Measurements from ENCODE around the gene VCY.
"Not testable (repeated sequence)": the region's sequence is repeated elsewhere in the genome, so short reads cannot be mapped to it uniquely, and the experiment has no call there.

Gene VCY

DNA sequence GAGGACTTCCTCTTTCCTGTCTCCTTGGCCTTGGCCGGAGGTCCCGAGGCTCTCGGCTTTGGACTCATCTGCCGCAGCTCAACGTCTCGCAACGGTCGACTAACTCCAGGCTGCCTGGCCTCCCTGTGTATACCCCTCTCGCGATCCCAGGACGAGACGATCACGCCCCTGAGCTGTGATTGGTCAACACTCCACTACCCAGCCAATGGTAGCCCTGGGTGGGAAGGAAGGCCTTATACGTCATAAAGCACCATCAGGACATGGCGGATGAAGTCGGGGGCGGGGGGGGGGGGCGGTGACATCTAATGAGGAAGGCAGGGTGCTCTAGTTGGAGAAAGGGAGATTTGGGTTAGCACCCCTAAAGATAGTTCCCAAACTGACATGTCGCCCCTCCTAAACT is at the start of gene VCY:
VCY (minus strand) TSS at position 101 of the 400 bp plus-strand sequence; CDS start at position 68, 33 bp downstream.
- DNase-seq (ENCODE audit: low read depth), result not testable (repeated sequence)

DNA sequence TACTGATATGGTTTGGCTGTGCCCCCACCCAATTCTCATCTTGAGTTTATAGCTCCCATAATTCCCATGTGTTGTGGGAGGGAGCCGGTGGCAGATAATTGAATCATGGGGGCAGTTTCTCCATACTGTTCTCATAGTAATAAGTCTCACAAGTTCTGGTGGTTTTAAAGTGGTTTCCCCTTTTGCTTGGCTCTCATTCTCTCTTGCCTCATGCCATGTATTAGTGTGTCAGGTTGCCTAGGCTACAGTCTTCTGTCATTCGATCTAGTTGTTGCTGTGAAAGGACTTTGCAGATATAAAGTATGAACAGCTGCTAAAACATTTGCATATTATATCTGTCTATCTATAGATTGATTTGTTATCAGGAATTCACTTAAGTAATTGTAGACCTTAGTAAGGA is 44.1 kb upstream of the VCY start:
- not testable (repeated sequence) for DNase-seq (ENCODE audit: low read depth)

DNA sequence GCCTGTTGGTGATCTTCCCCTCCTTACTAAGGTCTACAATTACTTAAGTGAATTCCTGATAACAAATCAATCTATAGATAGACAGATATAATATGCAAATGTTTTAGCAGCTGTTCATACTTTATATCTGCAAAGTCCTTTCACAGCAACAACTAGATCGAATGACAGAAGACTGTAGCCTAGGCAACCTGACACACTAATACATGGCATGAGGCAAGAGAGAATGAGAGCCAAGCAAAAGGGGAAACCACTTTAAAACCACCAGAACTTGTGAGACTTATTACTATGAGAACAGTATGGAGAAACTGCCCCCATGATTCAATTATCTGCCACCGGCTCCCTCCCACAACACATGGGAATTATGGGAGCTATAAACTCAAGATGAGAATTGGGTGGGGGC is 25.6 kb upstream of the VCY start:
- not testable (repeated sequence) for DNase-seq (ENCODE audit: low read depth)

DNA sequence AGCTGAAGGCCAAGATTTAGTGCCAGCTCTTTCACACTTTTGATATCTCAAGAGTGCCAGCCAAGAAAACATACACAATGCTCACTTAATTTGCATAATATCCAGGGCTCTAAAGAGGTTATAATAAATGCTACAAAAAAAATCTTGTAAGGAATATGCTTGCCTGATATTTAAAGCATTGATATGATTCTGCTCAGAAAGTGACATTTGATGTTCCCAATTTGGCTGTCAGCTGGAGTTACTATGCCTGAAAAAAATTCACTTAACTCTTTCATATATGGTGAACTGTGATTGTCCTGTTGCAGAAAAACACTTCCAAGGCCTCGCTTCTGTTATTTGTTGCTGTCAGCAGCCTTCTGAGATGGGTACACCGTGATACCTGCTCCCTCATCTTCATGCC is 43.9 kb downstream of the VCY start:
- not testable (repeated sequence) for DNase-seq (ENCODE audit: low read depth)
